ENCODE data around the gene SRSF11. TPM values are rescaled to one million over a fixed set of nuclear protein-coding genes. Genes with fewer than 3 reads are reported as not detected.

SRSF11 gene
- polyA plus RNA-seq, 1 donor from 2014 or later = 514 TPM

DNA sequence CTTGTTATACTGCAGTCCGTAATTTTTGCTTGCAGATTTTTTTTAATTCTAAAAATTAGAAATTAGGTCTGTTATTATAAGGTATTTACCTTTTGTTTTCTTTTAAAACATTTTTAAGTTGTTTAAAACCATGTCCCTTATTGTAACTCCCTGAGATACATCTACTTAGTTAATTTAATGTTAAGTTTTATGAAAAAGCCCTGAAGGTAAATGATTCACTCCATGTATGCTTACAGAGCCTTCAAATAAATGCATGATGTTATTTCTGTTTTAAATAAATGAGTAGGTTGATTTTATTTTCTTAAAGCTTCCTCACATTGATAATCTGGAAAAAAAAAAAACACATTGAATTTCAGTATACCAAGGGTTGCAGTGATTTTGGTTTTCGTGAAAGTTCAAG is 7.5 kb downstream of the SRSF11 start:
- Histone ChIP-seq H3K27ac (ENCODE audit: low read length) (no peak overlapping the region), H3K27me3 (ENCODE audit: insufficient read depth, low read depth, low read length) (no peaks in the 10 kb centered on the region), H3K9me2 (ENCODE audit: insufficient read depth, low read length) (no peaks in the 10 kb centered on the region), H2AFZ (ENCODE audit: low read depth, low read length) (no peak overlapping the region), H3F3A (ENCODE audit: insufficient read depth, low read length, poor library complexity, severe bottlenecking) (no peaks in the 10 kb centered on the region), H3K9me3 (ENCODE audit: low read length) (no peaks in the 10 kb centered on the region), H3K4me2 (ENCODE audit: low read length) (no peak overlapping the region), H3K79me2 (replicated peaks; ENCODE audit: insufficient read depth, low read length) (peaks cover 56% of the 10 kb centered on the region), H3K4me3 (ENCODE audit: low read length) (no peak overlapping the region), H3K36me3 (ENCODE audit: insufficient read depth, low read length) (peaks cover 21% of the 10 kb centered on the region), H4K20me1 (ENCODE audit: insufficient read depth) (peaks cover 25% of the 10 kb centered on the region), H3K9ac (ENCODE audit: low read length) (no peak overlapping the region)
- TF ChIP-seq TAF1 (IDR thresholded peaks at IDR 0.05; ENCODE audit: low read depth) (no peak), RAD21 (conservative IDR thresholded peaks at IDR 0.05) (no peak), MXI1 (conservative IDR thresholded peaks at IDR 0.05; ENCODE audit: poor library complexity, severe bottlenecking) (no peak), REST (IDR thresholded peaks at IDR 0.05; ENCODE audit: borderline replicate concordance) (no peak), EP300 (conservative IDR thresholded peaks at IDR 0.05; ENCODE audit: poor library complexity, severe bottlenecking) (no peak), CTCF (IDR thresholded peaks at IDR 0.05; ENCODE audit: poor library complexity, severe bottlenecking) (no peak), EZH2 (IDR thresholded peaks at IDR 0.05; ENCODE audit: borderline replicate concordance, insufficient read depth, low read length, poor library complexity, severe bottlenecking) (no peak), SMC3 (conservative IDR thresholded peaks at IDR 0.05; ENCODE audit: poor library complexity) (no peak), POLR2AphosphoS5 (IDR thresholded peaks at IDR 0.05) (no peak)

GRCh38 chr1:70231475-70231874 is 10.3 kb downstream of the SRSF11 start:
- Histone ChIP-seq H3K9ac (ENCODE audit: low read length) (no peak overlapping the region), H3K27me3 (ENCODE audit: insufficient read depth, low read depth, low read length) (no peaks in the 10 kb centered on the region), H3K9me3 (ENCODE audit: low read length) (no peaks in the 10 kb centered on the region), H3K9me2 (ENCODE audit: insufficient read depth, low read length) (no peaks in the 10 kb centered on the region), H3F3A (ENCODE audit: insufficient read depth, low read length, poor library complexity, severe bottlenecking) (no peaks in the 10 kb centered on the region), H2AFZ (ENCODE audit: low read depth, low read length) (no peak overlapping the region), H3K4me3 (ENCODE audit: low read length) (no peak overlapping the region), H3K4me2 (ENCODE audit: low read length) (no peak overlapping the region), H4K20me1 (ENCODE audit: insufficient read depth) (peaks cover 15% of the 10 kb centered on the region), H3K36me3 (ENCODE audit: insufficient read depth, low read length) (peaks cover 27% of the 10 kb centered on the region), H3K27ac (ENCODE audit: low read length) (no peak overlapping the region), H3K79me2 (replicated peaks; ENCODE audit: insufficient read depth, low read length) (peaks cover 28% of the 10 kb centered on the region)
- TF ChIP-seq MXI1 (conservative IDR thresholded peaks at IDR 0.05; ENCODE audit: poor library complexity, severe bottlenecking) (no peak), POLR2AphosphoS5 (IDR thresholded peaks at IDR 0.05) (no peak), TAF1 (IDR thresholded peaks at IDR 0.05; ENCODE audit: low read depth) (no peak), EP300 (conservative IDR thresholded peaks at IDR 0.05; ENCODE audit: poor library complexity, severe bottlenecking) (no peak), EZH2 (IDR thresholded peaks at IDR 0.05; ENCODE audit: borderline replicate concordance, insufficient read depth, low read length, poor library complexity, severe bottlenecking) (no peak), CTCF (IDR thresholded peaks at IDR 0.05; ENCODE audit: poor library complexity, severe bottlenecking) (no peak), RAD21 (conservative IDR thresholded peaks at IDR 0.05) (no peak), SMC3 (conservative IDR thresholded peaks at IDR 0.05; ENCODE audit: poor library complexity) (no peak), REST (IDR thresholded peaks at IDR 0.05; ENCODE audit: borderline replicate concordance) (no peak)

Measured in neural cell (in vitro differentiated cells).